SK-N-MC (cell line): ENCODE results near the gene LIN54.
"Not testable (repeated sequence)": the region's sequence is repeated elsewhere in the genome, so short reads cannot be mapped to it uniquely, and the experiment has no call there.

Source experiments
- DNase-seq: peaks from one replicate; pipeline ENCODE4 v3.0.0-alpha.2; 2011; ENCODE audit warnings: low read depth, low spot score
- H3K27ac ChIP-seq: fragments of 200-600 bp; sonication (generic); 2 replicates; pipeline ENCODE4 v1.5.1; 2016; ENCODE audit warnings: mixed run types
- H3K36me3 ChIP-seq: fragments of 200-600 bp; sonication (generic); 2 replicates; pipeline ENCODE4 v1.6.1; 2017; ENCODE audit warnings: antibody characterized with exemption, low read length, mixed read lengths; ENCODE audit not compliant: insufficient read depth
- H3K4me3 ChIP-seq: fragments of 200-600 bp; sonication (generic); 2 replicates; pipeline ENCODE4 v1.5.1; 2016
- H3K9ac ChIP-seq: fragments of 200-600 bp; sonication (generic); 2 replicates; pipeline ENCODE4 v1.8.0; 2017; ENCODE audit warnings: mixed run types, mixed read lengths; ENCODE audit not compliant: insufficient read length
- H3K9me3 ChIP-seq: fragments of 200-600 bp; sonication (generic); 2 replicates; pipeline ENCODE4 v1.6.1; 2017; ENCODE audit warnings: low read depth, mild to moderate bottlenecking, antibody characterized with exemption, low read length, moderate library complexity, mixed read lengths
- EZH2 ChIP-seq: fragments of 200-600 bp; sonication (generic); IDR thresholded peaks from one replicate; pipeline ENCODE4 v1.6.1; 2017; ENCODE audit warnings: antibody characterized with exemption
- FOXP2 ChIP-seq: optimal IDR thresholded peaks from 2 replicates; pipeline ENCODE3; 2011; ENCODE audit warnings: mild to moderate bottlenecking, moderate library complexity; ENCODE audit not compliant: insufficient read depth; ENCODE audit errors: extremely low read length, control extremely low read depth
- POLR2AphosphoS5 ChIP-seq: IDR thresholded peaks from 2 replicates; pipeline ENCODE4 v1.6.1; 2012; ENCODE audit warnings: mild to moderate bottlenecking, low read depth, low read length, borderline replicate concordance

Gene LIN54

DNA sequence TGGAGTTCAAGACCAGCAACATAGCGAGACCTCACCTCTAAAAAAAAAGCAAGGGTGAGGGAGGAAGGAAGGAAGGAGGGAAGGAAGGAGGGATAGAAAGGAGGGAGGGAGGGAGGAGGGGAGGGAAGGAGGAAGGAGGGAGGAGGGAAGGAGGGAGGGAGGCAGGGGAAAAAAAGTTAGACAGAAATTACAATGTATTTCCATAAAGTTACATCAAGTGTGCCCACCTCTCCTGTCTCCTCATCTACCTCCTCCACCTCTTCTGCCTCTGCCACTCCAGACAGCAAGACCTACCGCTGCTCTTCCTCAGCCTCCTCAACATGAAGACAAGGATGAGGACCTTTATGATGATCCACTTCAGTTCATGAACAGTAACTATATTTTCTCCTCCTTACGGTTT is 8.3 kb downstream of the LIN54 start:
- H3K9me3 ChIP-seq, result no peaks in the 10 kb centered on the region
- DNase-seq, result no peak
- no peak overlapping the region for H3K27ac ChIP-seq
- no peak overlapping the region for H3K4me3 ChIP-seq
- H3K36me3 ChIP-seq, result no peaks in the 10 kb centered on the region
- no peak for TF ChIP-seq FOXP2
- no peak for TF ChIP-seq EZH2
- TF ChIP-seq POLR2AphosphoS5, result no peak
- H3K9ac ChIP-seq, result no peak overlapping the region

DNA sequence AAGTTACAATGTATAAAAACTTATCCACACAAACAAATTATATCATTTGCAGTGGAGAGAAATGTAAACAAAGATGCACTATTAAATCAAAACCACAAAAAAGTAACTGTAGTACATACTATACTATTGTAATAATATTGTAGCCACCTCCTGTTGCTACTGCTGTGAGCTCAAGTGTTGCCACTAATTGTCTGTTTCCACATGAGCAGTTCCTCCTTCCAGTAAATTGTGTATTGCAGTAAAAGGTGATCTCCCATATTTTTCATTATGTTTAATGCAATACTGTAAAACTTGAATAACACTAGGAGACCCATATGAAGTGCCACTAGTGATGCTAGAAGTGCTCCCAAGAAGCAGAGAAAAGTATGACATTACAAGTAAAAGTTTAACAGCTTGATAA is 11.7 kb downstream of the LIN54 start:
- Histone ChIP-seq H3K27ac (no peak overlapping the region), H3K9me3 (no peaks in the 10 kb centered on the region), H3K36me3 (no peaks in the 10 kb centered on the region), H3K4me3 (no peak overlapping the region), H3K9ac (no peak overlapping the region)
- no peak for TF ChIP-seq EZH2
- no peak for TF ChIP-seq FOXP2
- no peak for TF ChIP-seq POLR2AphosphoS5
- no peak for DNase-seq

DNA sequence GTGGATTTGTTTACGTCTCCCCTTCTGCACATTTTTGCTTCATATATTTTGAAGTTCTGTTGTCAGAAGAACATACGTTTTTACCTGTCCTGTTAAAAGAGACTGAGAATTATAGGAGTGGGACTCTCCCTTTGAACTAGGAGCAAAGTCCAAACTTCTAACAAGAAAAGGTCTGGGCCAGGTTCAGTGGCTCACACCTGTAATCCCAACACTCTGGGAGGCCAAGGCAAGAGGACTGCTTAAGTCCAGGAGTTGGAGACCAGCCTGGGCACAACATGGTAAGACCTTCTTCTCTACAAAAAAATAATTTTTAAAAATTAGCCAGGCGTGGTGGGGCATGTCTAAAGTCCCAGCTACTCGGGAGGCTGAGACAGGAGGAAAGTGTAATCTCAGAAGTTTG is 15.8 kb downstream of the LIN54 start:
- Histone ChIP-seq H3K9ac (no peak overlapping the region), H3K9me3 (no peaks in the 10 kb centered on the region), H3K27ac (no peak overlapping the region), H3K36me3 (no peaks in the 10 kb centered on the region), H3K4me3 (no peak overlapping the region)
- no peak for DNase-seq
- TF ChIP-seq POLR2AphosphoS5, result no peak
- TF ChIP-seq EZH2, result no peak
- TF ChIP-seq FOXP2, result no peak

DNA sequence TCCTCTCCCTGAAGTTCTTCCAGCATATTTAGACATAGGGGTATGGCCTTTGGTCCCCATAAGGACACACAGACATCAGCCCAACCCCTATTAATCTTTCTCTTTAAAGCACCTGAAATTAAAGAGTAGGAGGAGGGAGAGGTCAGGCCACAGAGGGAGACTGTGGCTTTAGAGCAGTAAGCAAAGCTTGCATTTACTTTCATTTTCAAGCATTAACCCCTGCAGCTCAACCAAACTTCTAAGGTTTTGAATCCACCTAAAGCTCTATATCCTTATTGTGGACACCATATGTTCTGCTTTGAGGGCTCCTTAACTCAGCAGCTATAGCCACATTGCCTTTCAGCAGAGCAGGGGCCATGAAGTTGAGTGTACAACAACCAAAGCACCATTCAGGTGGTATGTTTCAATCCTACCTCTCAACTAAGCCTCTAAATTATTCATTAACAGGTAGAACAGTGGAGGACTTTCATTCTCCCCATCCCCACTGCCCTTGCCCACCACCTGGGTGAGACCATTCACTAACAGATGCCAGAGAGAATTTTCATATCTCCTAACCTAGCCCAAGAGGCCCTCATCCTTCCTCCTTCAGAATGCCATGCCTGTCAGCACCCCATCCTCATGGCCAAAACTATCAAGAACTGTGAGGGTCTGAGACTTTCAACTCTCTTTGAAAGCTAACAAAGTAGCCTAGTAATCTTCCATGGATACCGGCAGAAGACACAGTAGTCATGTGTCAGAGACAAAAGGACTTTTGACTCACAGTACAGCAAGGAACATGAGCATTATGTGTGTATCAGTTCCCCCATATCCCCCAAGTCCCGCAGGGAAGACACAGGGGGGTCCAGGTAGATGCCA is 20.8 kb downstream of the LIN54 start:
- Histone ChIP-seq H3K4me3 (no peak overlapping the region), H3K27ac (no peak overlapping the region)
- no peak for DNase-seq

DNA sequence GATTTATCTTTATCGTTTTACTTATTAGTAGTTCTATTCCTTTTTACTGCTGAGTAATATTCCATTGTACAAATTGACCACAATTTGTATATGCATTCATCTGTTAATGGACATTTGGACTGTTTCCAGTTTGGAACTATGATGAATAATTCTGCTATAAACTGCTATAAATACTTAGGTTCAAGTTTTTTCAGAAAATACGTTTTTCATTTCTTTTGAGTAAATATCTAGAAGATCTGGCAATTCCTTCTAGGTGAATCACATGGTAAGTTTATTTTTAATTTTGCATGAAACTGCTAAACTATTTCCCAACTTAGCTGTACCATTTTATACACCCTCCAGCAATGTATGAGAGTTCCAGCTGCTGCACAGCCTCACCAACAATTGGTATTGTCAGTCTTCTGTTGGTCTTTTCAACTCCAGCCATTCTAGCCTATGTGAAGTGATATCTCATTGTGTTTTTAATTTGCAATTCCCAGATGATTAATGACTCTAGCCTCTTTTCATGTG is 22.2 kb downstream of the LIN54 start:
- Histone ChIP-seq H3K27ac (no peak overlapping the region), H3K36me3 (peaks cover 8% of the 10 kb centered on the region), H3K9ac (no peak overlapping the region), H3K4me3 (no peak overlapping the region), H3K9me3 (no peaks in the 10 kb centered on the region)
- DNase-seq, result no peak
- TF ChIP-seq FOXP2 (no peak), EZH2 (no peak), POLR2AphosphoS5 (no peak)

More for the DNA sequence above, 20.8 kb downstream of the LIN54 start:
- Histone ChIP-seq H3K9me3 (no peaks in the 10 kb centered on the region), H3K36me3 (no peaks in the 10 kb centered on the region), H3K9ac (no peak overlapping the region)
- TF ChIP-seq POLR2AphosphoS5, result no peak
- TF ChIP-seq EZH2, result no peak
- no peak for TF ChIP-seq FOXP2

DNA sequence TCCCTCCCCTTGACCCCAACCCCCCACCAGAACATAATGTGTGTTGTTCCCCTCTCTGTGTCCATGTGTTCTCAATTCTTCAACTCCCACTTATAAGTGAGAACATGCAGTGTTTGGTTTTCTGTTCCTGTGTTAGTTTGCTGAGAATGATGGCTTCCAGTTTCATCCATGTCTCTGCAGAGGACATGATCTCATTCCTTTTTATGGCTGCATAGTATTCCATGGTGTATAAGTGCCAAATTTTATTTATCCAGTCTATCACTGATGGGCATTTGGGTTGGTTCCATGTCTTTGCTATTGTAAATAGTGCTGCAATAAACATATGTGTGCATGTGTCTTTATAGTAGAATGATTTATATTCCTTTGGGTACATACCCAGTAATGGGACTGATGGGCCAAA is 23.1 kb downstream of the LIN54 start:
- not testable (repeated sequence) for H3K27ac ChIP-seq, H3K9ac ChIP-seq, H3K4me3 ChIP-seq, H3K36me3 ChIP-seq, H3K9me3 ChIP-seq, DNase-seq

DNA sequence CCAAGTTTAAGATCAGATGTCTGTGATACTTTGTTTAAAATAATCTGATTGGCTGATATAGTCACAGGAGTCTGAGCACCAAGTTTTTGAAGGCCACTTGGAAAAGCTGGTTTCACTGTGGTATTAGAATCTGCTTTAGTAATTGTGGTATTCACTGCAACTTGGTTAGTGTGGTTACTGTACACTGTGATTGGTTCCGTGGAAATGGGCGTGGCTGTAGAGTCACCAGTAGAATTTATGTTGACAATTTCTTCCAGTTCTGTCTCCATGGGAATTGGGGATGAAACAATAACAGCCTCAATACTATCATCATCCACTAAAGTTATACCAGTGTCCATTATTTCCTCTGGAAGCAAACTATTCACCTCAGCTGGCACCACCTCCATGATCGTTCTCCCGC is 26.2 kb downstream of the LIN54 start:
- H3K27ac ChIP-seq, result no peak overlapping the region; the same call in 1 of the 2 replicates
- TF ChIP-seq EZH2 (no peak), POLR2AphosphoS5 (no peak), FOXP2 (no peak)
- no peaks in the 10 kb centered on the region for H3K9me3 ChIP-seq
- DNase-seq, result no peak
- peaks cover 8% of the 10 kb centered on the region for H3K36me3 ChIP-seq
- H3K4me3 ChIP-seq, result no peak overlapping the region
- H3K9ac ChIP-seq, result no peak overlapping the region

DNA sequence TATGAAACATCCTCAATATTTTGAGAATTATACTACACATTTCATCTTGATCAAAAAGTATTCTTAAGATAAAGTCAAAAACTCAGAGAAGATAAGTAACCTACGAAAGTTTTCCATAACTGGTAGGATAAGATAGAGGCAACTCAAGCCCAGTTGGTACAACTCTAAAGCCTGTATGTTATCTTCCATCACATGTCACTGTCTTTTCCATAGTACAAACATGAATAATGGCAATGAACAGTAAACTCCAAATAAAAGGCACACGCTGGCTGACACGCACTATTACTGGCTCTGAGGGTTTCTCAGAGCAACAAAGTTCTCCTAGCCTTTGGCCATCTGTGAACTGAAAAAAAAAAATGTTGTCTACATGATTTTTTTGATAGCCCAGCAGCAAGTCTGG is 27.2 kb downstream of the LIN54 start:
- Histone ChIP-seq H3K36me3 (peaks cover 8% of the 10 kb centered on the region), H3K4me3 (no peak overlapping the region), H3K9me3 (no peaks in the 10 kb centered on the region), H3K9ac (no peak overlapping the region), H3K27ac (no peak overlapping the region)
- no peak for DNase-seq
- TF ChIP-seq EZH2 (no peak), FOXP2 (no peak), POLR2AphosphoS5 (no peak)

DNA sequence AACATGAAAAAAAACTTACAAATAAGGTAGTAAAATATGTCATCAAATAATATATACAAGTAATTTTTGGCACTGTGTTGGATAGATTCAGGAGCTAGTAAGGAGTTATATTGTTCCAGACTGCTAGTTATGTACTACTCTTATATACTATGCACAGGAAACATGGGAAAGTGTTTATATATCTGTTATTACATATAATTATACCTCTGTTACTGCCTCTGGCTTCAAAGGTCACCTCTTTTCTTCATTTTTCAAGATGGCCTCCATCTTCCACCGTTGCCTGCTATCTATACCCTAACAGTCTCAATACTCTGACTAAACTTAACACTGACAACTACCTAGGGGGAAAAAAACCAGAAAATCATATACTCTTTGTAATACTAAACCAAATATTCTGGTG is 29.5 kb downstream of the LIN54 start:
- Histone ChIP-seq H3K9me3 (no peaks in the 10 kb centered on the region), H3K27ac (no peak overlapping the region), H3K4me3 (no peak overlapping the region), H3K9ac (no peak overlapping the region), H3K36me3 (peaks cover 8% of the 10 kb centered on the region)
- no peak for TF ChIP-seq EZH2
- TF ChIP-seq FOXP2, result no peak
- TF ChIP-seq POLR2AphosphoS5, result no peak
- DNase-seq, result no peak
